MM.1S (cell line): ENCODE measurements around the gene MRAS.

Experiments
- DNase-seq: peaks from one replicate; pipeline ENCODE4 v3.0.0-alpha.2; 2015
- H2AFZ ChIP-seq: fragments of 300-600 bp; sonication (generic); 2 replicates; pipeline ENCODE4 v1.6.0; 2016; ENCODE audit warnings: antibody characterized with exemption, low read length
- H3F3A ChIP-seq: fragments of 300-600 bp; sonication (generic); 2 replicates; pipeline ENCODE4 v1.6.1; 2016; ENCODE audit warnings: mild to moderate bottlenecking, antibody characterized with exemption, low read length, moderate library complexity, mixed read lengths; ENCODE audit not compliant: insufficient read depth
- H3K27ac ChIP-seq: fragments of 300-600 bp; sonication (generic); 2 replicates; pipeline ENCODE4 v1.5.1; 2016; ENCODE audit warnings: mild to moderate bottlenecking, low read length
- H3K27me3 ChIP-seq: fragments of 300-600 bp; sonication (generic); replicated peaks from 2 replicates; pipeline ENCODE4 v1.6.0; 2016; ENCODE audit warnings: low read length; ENCODE audit not compliant: insufficient read depth
- H3K36me3 ChIP-seq: fragments of 300-600 bp; sonication (generic); replicated peaks from 2 replicates; pipeline ENCODE4 v1.6.1; 2016; ENCODE audit warnings: mild to moderate bottlenecking, low read length, mixed read lengths; ENCODE audit not compliant: insufficient read depth
- H3K4me1 ChIP-seq: fragments of 300-600 bp; sonication (generic); 2 replicates; pipeline ENCODE4 v1.6.1; 2016; ENCODE audit warnings: low read length, mixed read lengths
- H3K4me2 ChIP-seq: fragments of 300-600 bp; sonication (generic); 2 replicates; pipeline ENCODE4 v1.6.0; 2016; ENCODE audit warnings: low read depth, low read length
- H3K4me3 ChIP-seq: fragments of 300-600 bp; sonication (generic); 2 replicates; pipeline ENCODE4 v1.5.1; 2016; ENCODE audit warnings: low read length, mixed read lengths
- H3K79me2 ChIP-seq: fragments of 300-600 bp; sonication (generic); 2 replicates; pipeline ENCODE4 v1.6.1; 2016; ENCODE audit warnings: mixed run types, low read length, mixed read lengths
- H3K9ac ChIP-seq: fragments of 300-600 bp; sonication (generic); 2 replicates; pipeline ENCODE4 v1.6.1; 2016; ENCODE audit warnings: low read length, mixed read lengths
- H3K9me2 ChIP-seq: fragments of 300-600 bp; sonication (generic); replicated peaks from 2 replicates; pipeline ENCODE4 v1.6.1; 2016; ENCODE audit warnings: mild to moderate bottlenecking, low read length, mixed read lengths; ENCODE audit not compliant: insufficient read depth
- H3K9me3 ChIP-seq: fragments of 300-600 bp; sonication (generic); replicated peaks from 2 replicates; pipeline ENCODE4 v1.6.1; 2016; ENCODE audit warnings: mild to moderate bottlenecking, low read length, mixed read lengths; ENCODE audit not compliant: insufficient read depth
- H4K20me1 ChIP-seq: fragments of 300-600 bp; sonication (generic); 2 replicates; pipeline ENCODE4 v1.6.1; 2016; ENCODE audit warnings: mild to moderate bottlenecking, low read length, moderate library complexity, mixed read lengths; ENCODE audit not compliant: insufficient read depth
- EZH2 ChIP-seq: fragments of 300-600 bp; sonication (generic); optimal IDR thresholded peaks from 2 replicates; pipeline ENCODE3; 2017; ENCODE audit warnings: low read depth, mild to moderate bottlenecking, antibody characterized with exemption, low read length, mixed read lengths
- EZH2phosphoT487 ChIP-seq: fragments of 300-600 bp; sonication (generic); IDR thresholded peaks from 2 replicates; pipeline ENCODE4 v1.6.1; 2018; ENCODE audit warnings: antibody characterized with exemption, low read length
- TF ChIP-seq, protein P1 (sequence below): fragments of 300-600 bp; sonication (generic); IDR thresholded peaks from 2 replicates; pipeline ENCODE4 v1.5.1; 2016; ENCODE audit warnings: antibody characterized with exemption, low read length, mixed read lengths

The MRAS gene

DNA sequence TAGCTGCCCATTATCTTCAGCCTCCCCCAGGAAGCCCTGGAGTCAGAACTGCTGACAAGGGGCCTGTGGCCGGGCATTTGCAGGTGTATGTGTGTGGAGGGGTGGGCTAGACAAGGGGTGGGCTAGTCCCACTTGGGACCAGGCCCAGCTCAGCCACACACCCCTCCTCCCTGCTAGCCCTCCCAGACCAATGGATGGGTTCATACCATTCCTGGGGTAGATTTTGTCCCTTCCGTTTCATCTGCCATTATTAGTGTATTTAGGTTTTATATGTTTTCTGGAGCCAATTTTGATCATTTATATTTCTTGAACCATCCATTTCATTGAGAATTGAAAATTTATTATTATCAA is 42.2 kb downstream of the MRAS start:
- H3K4me1 ChIP-seq: no peaks in the 10 kb centered on the region
- no peak for DNase-seq
- no peaks in the 10 kb centered on the region for H3K9me2 ChIP-seq
- H3K4me2 ChIP-seq: no peak overlapping the region
- no peaks in the 10 kb centered on the region for H3K27me3 ChIP-seq
- no peaks in the 10 kb centered on the region for H4K20me1 ChIP-seq
- H3K36me3 ChIP-seq: no peaks in the 10 kb centered on the region
- no peaks in the 10 kb centered on the region for H3K79me2 ChIP-seq
- TF ChIP-seq, protein P1, sequence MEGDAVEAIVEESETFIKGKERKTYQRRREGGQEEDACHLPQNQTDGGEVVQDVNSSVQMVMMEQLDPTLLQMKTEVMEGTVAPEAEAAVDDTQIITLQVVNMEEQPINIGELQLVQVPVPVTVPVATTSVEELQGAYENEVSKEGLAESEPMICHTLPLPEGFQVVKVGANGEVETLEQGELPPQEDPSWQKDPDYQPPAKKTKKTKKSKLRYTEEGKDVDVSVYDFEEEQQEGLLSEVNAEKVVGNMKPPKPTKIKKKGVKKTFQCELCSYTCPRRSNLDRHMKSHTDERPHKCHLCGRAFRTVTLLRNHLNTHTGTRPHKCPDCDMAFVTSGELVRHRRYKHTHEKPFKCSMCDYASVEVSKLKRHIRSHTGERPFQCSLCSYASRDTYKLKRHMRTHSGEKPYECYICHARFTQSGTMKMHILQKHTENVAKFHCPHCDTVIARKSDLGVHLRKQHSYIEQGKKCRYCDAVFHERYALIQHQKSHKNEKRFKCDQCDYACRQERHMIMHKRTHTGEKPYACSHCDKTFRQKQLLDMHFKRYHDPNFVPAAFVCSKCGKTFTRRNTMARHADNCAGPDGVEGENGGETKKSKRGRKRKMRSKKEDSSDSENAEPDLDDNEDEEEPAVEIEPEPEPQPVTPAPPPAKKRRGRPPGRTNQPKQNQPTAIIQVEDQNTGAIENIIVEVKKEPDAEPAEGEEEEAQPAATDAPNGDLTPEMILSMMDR: no peak
- TF ChIP-seq EZH2phosphoT487 (no peak), EZH2 (no peak)
- H2AFZ ChIP-seq: no peak overlapping the region
- H3K9ac ChIP-seq: no peak overlapping the region
- no peak overlapping the region for H3K4me3 ChIP-seq
- no peaks in the 10 kb centered on the region for H3K9me3 ChIP-seq
- H3K27ac ChIP-seq: no peak overlapping the region
- no peaks in the 10 kb centered on the region for H3F3A ChIP-seq

DNA sequence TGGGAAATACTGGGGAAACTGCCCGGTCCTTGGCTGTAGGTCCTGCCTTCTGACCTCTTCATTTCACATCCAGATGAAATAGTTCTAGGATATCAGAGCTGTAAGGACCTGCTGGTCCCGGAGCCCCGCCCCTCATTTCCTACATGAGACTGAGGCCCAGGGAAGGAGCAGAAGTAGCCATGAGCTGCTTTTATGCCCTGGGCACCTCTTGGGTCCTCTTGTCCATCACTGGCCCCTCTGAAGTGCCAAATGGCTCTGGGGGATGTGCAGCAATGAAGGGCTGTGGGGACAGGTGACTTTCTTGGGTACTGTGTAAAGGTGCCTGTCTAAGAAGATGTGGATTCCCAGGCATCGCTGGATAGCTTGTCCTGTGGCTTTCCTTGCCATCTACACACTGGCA is 45.8 kb downstream of the MRAS start:
- no peak for DNase-seq
- no peak overlapping the region for H3K4me3 ChIP-seq
- H3K4me2 ChIP-seq: no peak overlapping the region
- no peaks in the 10 kb centered on the region for H3K9me3 ChIP-seq
- no peaks in the 10 kb centered on the region for H3K27me3 ChIP-seq
- no peak for TF ChIP-seq EZH2phosphoT487
- TF ChIP-seq, protein P1: no peak
- TF ChIP-seq EZH2: no peak
- H2AFZ ChIP-seq: no peak overlapping the region
- no peaks in the 10 kb centered on the region for H3K4me1 ChIP-seq
- H3F3A ChIP-seq: no peaks in the 10 kb centered on the region
- no peaks in the 10 kb centered on the region for H3K79me2 ChIP-seq
- no peaks in the 10 kb centered on the region for H3K36me3 ChIP-seq
- H3K27ac ChIP-seq: no peak overlapping the region
- no peaks in the 10 kb centered on the region for H4K20me1 ChIP-seq
- no peaks in the 10 kb centered on the region for H3K9me2 ChIP-seq
- H3K9ac ChIP-seq: no peak overlapping the region

DNA sequence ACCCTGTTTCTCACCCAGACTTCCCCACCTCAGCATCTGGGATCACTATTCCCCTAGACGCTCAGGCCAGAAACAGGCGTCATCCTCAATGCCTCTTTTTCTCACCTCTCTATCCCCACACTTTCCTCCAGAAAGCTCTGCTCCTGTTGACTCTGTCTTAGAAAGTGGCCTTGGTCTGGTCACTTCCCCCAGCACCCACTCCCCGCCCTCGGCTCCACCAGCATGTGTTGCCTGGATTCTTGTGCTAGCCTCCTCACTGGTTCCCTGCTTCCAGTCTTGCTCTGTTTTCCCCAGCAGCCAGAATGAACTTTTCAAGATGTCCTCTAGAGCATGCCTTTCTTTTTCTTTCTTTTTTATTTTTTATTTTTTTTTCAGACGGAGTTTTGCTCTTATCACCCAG is 46.3 kb downstream of the MRAS start:
- H3K9ac ChIP-seq: no peak overlapping the region
- H3K4me3 ChIP-seq: no peak overlapping the region
- no peaks in the 10 kb centered on the region for H3F3A ChIP-seq
- no peak overlapping the region for H2AFZ ChIP-seq
- H3K27me3 ChIP-seq: no peaks in the 10 kb centered on the region
- TF ChIP-seq, protein P1: no peak
- TF ChIP-seq EZH2phosphoT487: no peak
- TF ChIP-seq EZH2: no peak
- H3K36me3 ChIP-seq: no peaks in the 10 kb centered on the region
- no peaks in the 10 kb centered on the region for H3K9me3 ChIP-seq
- no peak overlapping the region for H3K4me2 ChIP-seq
- no peaks in the 10 kb centered on the region for H3K9me2 ChIP-seq
- no peaks in the 10 kb centered on the region for H3K4me1 ChIP-seq
- DNase-seq: no peak
- no peaks in the 10 kb centered on the region for H3K79me2 ChIP-seq
- no peaks in the 10 kb centered on the region for H4K20me1 ChIP-seq
- H3K27ac ChIP-seq: no peak overlapping the region
